ENCODE results near the gene BCAP31. TPM values are rescaled to one million over a fixed set of nuclear protein-coding genes. Genes with fewer than 3 reads are reported as not detected.

BCAP31 gene
- total RNA-seq, 1 donor from 2014 or later: 219 TPM

DNA sequence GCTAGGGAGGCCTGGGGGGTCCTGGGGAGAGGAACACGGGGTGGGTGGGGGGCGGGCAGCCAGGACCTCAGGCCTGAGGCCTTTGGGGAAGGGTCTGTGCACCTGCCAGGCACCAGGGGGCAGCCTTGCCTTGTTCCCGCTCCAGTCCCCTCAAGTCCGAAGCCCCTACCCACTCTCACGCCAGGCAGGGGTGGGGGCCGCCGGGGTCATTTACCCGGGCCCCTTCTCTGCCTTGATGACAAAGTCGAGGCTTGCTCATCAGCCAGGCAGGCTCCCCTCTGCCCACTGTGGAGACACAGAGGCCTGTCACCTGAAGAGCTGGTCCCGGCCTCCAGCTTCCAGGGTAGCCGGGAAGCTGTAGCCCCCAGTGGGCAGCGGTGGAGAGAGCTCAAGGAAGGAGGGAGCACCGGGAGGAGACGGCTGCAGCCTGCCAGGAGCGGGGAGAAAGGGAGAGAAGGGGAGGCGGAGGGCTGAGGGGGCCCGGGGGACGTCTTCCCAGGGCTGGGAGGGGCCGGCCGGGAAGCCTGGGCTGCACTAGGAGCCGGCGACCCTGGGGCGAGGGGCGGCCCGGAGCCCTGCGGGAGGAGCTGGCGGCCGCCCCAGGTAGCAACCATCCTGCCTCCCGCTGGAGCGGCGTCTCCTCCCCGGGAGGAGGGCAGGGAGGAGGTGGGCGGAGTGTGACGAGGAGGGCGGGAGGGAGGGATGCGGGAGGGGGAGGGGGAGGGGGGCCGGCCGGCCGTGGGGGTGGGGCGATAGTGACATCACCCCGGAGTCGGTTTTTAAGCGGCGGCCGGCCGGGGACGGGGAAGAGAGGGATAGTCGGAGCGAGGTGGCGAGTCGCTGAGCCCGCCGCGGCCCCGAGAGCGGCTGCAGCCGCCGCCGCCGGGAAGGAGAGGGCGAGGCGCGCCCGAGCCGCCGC is 36.8 kb downstream of the BCAP31 start, which contains the start of gene SLC6A8:
SLC6A8 (plus strand) TSS at position 806 of the 919 bp plus-strand sequence. CDS start 649 bp downstream, outside the sequence.
- Mint-ChIP-seq H3K36me3 (ENCODE audit: low read depth, unreplicated experiment) (no peaks in the 10 kb centered on the region), H3K4me3 (ENCODE audit: unreplicated experiment) (peak within 1 kb of the TSS; percentile 68), H3K9me3 (ENCODE audit: unreplicated experiment) (no peaks in the 10 kb centered on the region), H3K27ac (ENCODE audit: unreplicated experiment) (no peak within 1 kb of the TSS), H3K27me3 (ENCODE audit: low read depth, unreplicated experiment) (no peaks in the 10 kb centered on the region), H3K4me1 (ENCODE audit: low read depth, unreplicated experiment) (peaks cover 2% of the 10 kb centered on the region)
- Histone ChIP-seq H3K27me3 (ENCODE audit: insufficient read depth, low read length) (no peaks in the 10 kb centered on the region), H3K9ac (ENCODE audit: low read length) (peak within 1 kb of the TSS; percentile 48), H3K36me3 (ENCODE audit: insufficient read depth, low read length) (no peaks in the 10 kb centered on the region), H3K27ac (ENCODE audit: low read depth, low read length) (no peak within 1 kb of the TSS), H2AFZ (ENCODE audit: low read depth, low read length) (no peak within 1 kb of the TSS), H3K4me2 (ENCODE audit: low read length) (peak within 1 kb of the TSS; percentile 68), H4K20me1 (ENCODE audit: insufficient read depth, low read length) (peaks cover 10% of the 10 kb centered on the region), H3K4me1 (ENCODE audit: insufficient read depth, low read length) (peaks cover 11% of the 10 kb centered on the region), H3K79me2 (ENCODE audit: insufficient read depth, low read length) (peaks cover 5% of the 10 kb centered on the region), H3K9me3 (ENCODE audit: insufficient read depth, low read depth, low read length) (no peaks in the 10 kb centered on the region), H3K4me3 (ENCODE audit: insufficient read depth, low read depth, low read length) (peak within 1 kb of the TSS; percentile 33)
- FAIRE-seq (no peak), DNase-seq (ENCODE audit: low read depth) (peak; percentile 26)
- no peak for TF ChIP-seq EZH2 (IDR thresholded peaks at IDR 0.05; ENCODE audit: insufficient read depth, low read length)

DNA sequence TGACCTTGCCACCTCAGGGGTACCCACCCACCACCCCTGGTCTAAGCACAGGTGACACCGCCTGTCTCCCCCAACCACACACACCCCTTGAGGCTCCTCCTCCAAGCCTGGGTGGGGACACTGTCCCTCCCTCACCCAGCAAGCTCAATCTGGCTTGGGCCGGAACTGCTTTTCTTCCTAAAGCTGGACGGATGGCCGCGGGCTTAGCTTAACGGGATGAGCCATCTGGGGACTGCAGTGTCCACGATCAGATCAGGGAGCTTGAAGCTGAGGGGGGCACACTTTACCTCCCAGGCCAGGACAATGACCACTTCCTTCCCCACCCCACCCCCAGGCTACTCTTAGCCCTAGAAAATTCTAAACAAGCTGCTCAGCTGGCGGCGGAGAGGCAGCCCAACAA is 37.5 kb downstream of the BCAP31 start:
- H3K4me3 Mint-ChIP-seq (ENCODE audit: unreplicated experiment): no peak overlapping the region
- no peaks in the 10 kb centered on the region for H3K36me3 Mint-ChIP-seq (ENCODE audit: low read depth, unreplicated experiment)
- Histone ChIP-seq H3K4me1 (ENCODE audit: insufficient read depth, low read length) (peaks cover 11% of the 10 kb centered on the region), H3K9ac (ENCODE audit: low read length) (no peak overlapping the region), H3K4me3 (ENCODE audit: insufficient read depth, low read depth, low read length) (no peak overlapping the region), H3K27ac (ENCODE audit: low read depth, low read length) (no peak overlapping the region), H3K4me2 (ENCODE audit: low read length) (no peak overlapping the region), H3K36me3 (ENCODE audit: insufficient read depth, low read length) (no peaks in the 10 kb centered on the region), H4K20me1 (ENCODE audit: insufficient read depth, low read length) (peaks cover 10% of the 10 kb centered on the region), H3K79me2 (ENCODE audit: insufficient read depth, low read length) (peaks cover 5% of the 10 kb centered on the region), H3K9me3 (ENCODE audit: insufficient read depth, low read depth, low read length) (no peaks in the 10 kb centered on the region), H2AFZ (ENCODE audit: low read depth, low read length) (no peak overlapping the region), H3K27me3 (ENCODE audit: insufficient read depth, low read length) (no peaks in the 10 kb centered on the region)
- H3K9me3 Mint-ChIP-seq (ENCODE audit: unreplicated experiment): no peaks in the 10 kb centered on the region
- peaks cover 2% of the 10 kb centered on the region for H3K4me1 Mint-ChIP-seq (ENCODE audit: low read depth, unreplicated experiment)
- H3K27me3 Mint-ChIP-seq (ENCODE audit: low read depth, unreplicated experiment): no peaks in the 10 kb centered on the region
- TF ChIP-seq, protein P1, sequence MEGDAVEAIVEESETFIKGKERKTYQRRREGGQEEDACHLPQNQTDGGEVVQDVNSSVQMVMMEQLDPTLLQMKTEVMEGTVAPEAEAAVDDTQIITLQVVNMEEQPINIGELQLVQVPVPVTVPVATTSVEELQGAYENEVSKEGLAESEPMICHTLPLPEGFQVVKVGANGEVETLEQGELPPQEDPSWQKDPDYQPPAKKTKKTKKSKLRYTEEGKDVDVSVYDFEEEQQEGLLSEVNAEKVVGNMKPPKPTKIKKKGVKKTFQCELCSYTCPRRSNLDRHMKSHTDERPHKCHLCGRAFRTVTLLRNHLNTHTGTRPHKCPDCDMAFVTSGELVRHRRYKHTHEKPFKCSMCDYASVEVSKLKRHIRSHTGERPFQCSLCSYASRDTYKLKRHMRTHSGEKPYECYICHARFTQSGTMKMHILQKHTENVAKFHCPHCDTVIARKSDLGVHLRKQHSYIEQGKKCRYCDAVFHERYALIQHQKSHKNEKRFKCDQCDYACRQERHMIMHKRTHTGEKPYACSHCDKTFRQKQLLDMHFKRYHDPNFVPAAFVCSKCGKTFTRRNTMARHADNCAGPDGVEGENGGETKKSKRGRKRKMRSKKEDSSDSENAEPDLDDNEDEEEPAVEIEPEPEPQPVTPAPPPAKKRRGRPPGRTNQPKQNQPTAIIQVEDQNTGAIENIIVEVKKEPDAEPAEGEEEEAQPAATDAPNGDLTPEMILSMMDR (IDR thresholded peaks at IDR 0.05; ENCODE audit: insufficient read depth, low read depth, low read length): no peak
- no peak for TF ChIP-seq EZH2 (IDR thresholded peaks at IDR 0.05; ENCODE audit: insufficient read depth, low read length)
- FAIRE-seq (no peak), DNase-seq (ENCODE audit: low read depth) (no peak)
- peak overlapping the region; percentile 47 for H3K27ac Mint-ChIP-seq (ENCODE audit: unreplicated experiment)

DNA sequence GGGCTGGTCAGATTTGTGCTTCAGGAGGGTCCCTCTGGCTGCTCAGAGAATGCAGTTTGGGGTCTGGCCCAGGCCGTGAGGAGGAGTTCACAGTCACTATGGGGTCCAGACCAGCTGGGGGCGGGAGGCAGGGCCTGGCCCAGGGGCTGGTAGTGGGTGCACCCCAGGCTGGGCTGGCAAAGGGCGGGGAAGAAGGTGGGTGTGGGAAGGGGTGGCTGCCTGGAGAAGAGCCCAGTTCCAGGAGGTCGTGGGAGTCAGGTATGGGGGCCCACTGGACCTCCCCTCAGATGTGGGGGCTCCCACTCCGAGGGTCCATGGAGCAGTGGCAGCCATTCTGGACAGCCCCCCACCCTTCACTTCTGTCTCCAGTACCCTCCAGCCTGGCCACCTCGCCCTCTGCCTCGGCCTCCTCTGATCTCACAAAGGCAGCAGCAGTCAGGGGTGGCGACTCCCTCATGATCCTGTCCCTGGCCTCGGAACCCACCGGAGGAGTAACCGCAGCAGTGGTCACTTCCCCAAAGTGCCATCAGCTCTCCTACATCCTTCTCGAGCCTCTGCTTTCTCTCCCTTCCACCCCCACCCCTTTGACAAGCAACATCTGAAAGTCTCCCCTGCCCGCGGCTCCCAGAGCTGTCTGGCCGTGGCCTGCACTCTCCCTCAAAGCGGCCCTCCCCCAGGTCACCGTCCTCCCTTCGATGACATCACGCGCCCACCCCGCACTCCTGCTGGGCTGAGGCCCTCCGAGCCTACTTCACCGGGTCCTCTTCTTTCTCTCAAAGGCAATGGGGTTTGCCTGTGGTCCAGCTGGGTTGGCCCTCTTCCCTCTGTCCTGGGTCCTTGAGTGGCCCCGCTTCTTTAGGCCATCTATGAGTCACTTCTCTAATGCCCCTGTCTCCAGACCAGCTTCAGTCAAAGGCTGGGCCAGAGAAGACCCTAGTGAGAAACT is 38.2 kb downstream of the BCAP31 start:
- H3K4me2 ChIP-seq (ENCODE audit: low read length): no peak overlapping the region
- TF ChIP-seq, protein P1 (IDR thresholded peaks at IDR 0.05; ENCODE audit: insufficient read depth, low read depth, low read length): no peak
- no peak for TF ChIP-seq EZH2 (IDR thresholded peaks at IDR 0.05; ENCODE audit: insufficient read depth, low read length)
- DNase-seq (ENCODE audit: low read depth): no peak
- Mint-ChIP-seq H3K4me3 (ENCODE audit: unreplicated experiment) (peak overlapping the region; percentile 34), H3K27ac (ENCODE audit: unreplicated experiment) (peak overlapping the region; percentile 47), H3K4me1 (ENCODE audit: low read depth, unreplicated experiment) (peaks cover 2% of the 10 kb centered on the region), H3K27me3 (ENCODE audit: low read depth, unreplicated experiment) (no peaks in the 10 kb centered on the region), H3K9me3 (ENCODE audit: unreplicated experiment) (no peaks in the 10 kb centered on the region), H3K36me3 (ENCODE audit: low read depth, unreplicated experiment) (no peaks in the 10 kb centered on the region)
- H3K4me1 ChIP-seq (ENCODE audit: insufficient read depth, low read length): peaks cover 11% of the 10 kb centered on the region
- H3K9ac ChIP-seq (ENCODE audit: low read length): no peak overlapping the region
- H3K27me3 ChIP-seq (ENCODE audit: insufficient read depth, low read length): no peaks in the 10 kb centered on the region
- no peak overlapping the region for H3K4me3 ChIP-seq (ENCODE audit: insufficient read depth, low read depth, low read length)
- no peak overlapping the region for H3K27ac ChIP-seq (ENCODE audit: low read depth, low read length)
- no peaks in the 10 kb centered on the region for H3K36me3 ChIP-seq (ENCODE audit: insufficient read depth, low read length)
- no peak for FAIRE-seq
- H4K20me1 ChIP-seq (ENCODE audit: insufficient read depth, low read length): peaks cover 10% of the 10 kb centered on the region
- no peaks in the 10 kb centered on the region for H3K9me3 ChIP-seq (ENCODE audit: insufficient read depth, low read depth, low read length)
- no peak overlapping the region for H2AFZ ChIP-seq (ENCODE audit: low read depth, low read length)
- H3K79me2 ChIP-seq (ENCODE audit: insufficient read depth, low read length): peaks cover 5% of the 10 kb centered on the region

All from astrocyte (in vitro differentiated cells and primary cell).